ENCODE results near the gene EPSTI1. TPM values are rescaled to one million over a fixed set of nuclear protein-coding genes. Genes with fewer than 3 reads are reported as not detected.
A peak's percentile ranks its signal among the peaks of the same experiment; 100 is the strongest.
"Not testable (repeated sequence)": the region's sequence is repeated elsewhere in the genome, so short reads cannot be mapped to it uniquely, and the experiment has no call there.

EPSTI1 gene
- total RNA-seq = 0.79 and 1.3 TPM in 2 replicates

DNA sequence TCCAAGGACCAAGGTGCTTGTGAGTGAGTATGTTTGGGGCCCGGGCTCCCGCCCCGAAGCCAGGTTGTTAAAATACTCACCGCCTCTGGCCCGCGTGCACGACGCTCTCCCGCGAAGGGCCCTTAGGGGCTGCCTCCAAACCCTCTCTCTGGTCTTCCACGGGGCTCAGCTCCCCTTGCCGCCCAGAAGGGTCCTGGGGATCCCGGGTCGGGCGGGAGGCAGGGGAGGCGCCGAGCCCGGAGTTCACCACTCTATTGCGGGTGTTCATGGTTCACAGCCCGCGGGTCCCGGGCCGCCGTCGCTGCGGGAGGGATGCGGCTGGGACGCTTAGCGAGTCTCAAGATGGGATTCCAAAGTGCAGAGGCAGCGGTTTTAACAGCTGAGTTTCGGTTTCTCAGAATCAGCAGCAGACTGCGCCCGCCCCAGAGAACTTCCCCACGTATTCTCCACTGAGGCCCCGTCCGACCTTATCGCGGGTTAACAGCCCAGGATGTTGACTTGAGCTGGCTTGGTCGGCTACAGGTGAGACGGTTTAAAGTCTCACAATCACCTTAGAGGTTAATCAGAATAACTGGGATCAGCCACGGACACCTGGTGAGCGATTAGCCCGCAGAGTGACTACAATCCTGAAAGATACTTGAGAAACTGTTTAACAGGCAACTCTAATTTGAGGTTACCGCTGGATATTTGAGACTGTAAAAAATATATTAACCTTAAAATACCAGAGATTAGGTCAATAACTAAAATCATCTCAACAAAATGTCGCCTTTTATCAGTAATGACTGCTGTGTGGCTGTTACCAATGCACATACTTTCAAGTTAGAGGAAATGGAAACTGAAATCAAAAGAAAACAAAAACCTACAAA is at the start of gene EPSTI1:
Gene EPSTI1, minus strand, starts transcription at position 344 of the 866 bp plus-strand sequence. Its CDS starts 76 bp downstream, at position 268.
- DNase-seq (ENCODE audit: low read depth in 2 of 2) = peak; percentile 66 to 87

GRCh38 chr13:43041369-43041921 is 49.4 kb upstream of the EPSTI1 start:
- DNase-seq (ENCODE audit: low read depth in 2 of 2) = no peak

GRCh38 chr13:43040581-43041368 is 48.7 kb upstream of the EPSTI1 start:
- DNase-seq (ENCODE audit: low read depth in 2 of 2) = not testable (repeated sequence)

GRCh38 chr13:43039966-43040365 is 47.9 kb upstream of the EPSTI1 start:
- DNase-seq (ENCODE audit: low read depth in 2 of 2) = no peak

DNA sequence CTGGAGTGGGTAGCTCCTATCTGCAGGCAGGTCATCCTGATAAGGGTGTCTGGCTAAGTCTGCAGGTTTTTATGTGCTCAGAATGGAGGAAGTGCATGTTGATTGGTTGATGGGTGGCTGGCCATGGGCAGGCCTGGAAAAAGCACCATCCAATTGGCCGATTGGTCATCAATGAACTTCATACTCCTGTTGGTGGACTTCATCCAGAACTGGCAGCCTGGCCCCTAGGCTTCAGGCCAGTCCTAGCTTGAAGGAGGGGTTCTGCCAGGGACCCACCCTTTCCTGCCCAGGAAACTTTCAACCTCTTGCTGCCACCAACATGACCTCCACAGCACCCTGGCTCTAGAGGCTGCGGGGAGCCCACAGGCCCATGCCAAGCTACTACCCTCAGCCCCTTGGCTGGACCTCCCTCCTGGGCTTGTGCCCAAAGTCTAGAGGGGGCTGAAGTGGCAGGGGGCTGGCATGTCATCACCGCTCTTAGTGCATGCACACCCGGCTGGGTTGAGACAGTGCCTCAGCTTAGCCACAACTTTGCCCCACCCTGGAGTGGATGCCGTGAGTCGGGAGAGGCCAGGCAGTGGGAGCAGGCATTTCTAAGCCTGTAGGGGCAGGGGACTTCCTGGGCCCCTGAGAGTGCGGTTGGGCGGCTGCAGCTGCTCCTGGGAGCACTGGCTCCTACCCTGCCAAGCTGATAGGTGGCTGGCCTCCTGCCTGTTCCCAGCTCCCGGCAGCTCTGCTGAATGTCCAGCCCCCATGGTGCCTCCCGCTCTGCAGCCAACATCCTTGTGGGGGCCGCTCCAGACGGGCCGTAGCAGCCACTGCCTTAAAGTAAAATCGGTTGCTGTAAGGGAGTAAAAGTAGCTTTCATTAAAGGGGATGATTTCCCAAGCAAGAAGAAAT is 44.6 kb upstream of the EPSTI1 start:
- DNase-seq (ENCODE audit: low read depth in 2 of 2) = no peak

DNA sequence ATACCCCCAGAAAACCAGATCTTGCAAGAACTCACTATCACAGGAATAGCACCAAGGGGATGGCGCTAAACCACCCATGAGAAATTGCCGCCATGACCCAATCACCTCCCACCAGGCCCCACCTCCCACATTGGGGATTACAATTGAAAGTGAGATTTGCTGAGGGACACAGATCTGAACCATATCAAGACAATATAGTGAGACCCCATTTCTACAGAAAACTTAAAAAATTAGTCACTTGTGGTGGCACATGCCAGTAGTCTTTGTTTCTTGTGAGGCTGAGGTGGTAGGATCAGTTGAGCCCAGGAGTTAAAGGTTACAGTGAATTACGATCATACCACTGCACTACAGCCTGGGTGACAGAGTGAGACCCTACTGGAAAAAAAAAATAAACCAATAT is 41.0 kb upstream of the EPSTI1 start:
- DNase-seq (ENCODE audit: low read depth in 2 of 2) = no peak

- DNase-seq (ENCODE audit: low read depth in 2 of 2) = no peak
These were observed 39.8 kb upstream of the EPSTI1 start for GRCh38 chr13:43031881-43032280.

DNA sequence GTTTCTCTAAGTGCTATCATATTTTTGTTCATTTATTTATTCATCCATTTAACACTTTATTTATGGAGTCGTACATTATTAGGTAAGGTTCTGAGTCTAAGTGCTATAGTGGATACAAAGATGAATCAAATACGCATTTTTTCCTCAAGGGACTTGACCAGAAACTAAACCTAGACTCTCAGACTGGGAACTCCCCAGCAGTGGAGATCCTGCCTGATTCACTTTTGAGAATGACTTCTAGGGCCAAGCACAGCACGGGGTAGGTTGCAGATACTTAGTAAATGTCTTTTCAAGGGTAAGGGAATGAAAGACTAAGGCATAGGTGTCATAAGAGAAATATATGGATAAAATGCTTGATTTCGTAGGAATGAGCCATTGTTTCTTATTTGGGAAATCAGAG is 38.5 kb upstream of the EPSTI1 start:
- DNase-seq (ENCODE audit: low read depth in 2 of 2) = no peak

- no peak for DNase-seq (ENCODE audit: low read depth in 2 of 2)
These were observed 34.2 kb upstream of the EPSTI1 start for GRCh38 chr13:43026262-43026661.

- peak; percentile 71 to 91 for DNase-seq (ENCODE audit: low read depth in 2 of 2)
These were observed 31.4 kb upstream of the EPSTI1 start, which contains the start of gene DNAJC15 for GRCh38 chr13:43023289-43023963. Gene DNAJC15, plus strand, starts transcription at chr13:43023586. Its CDS starts 41 bp downstream, at chr13:43023627.

GRCh38 chr13:43022934-43023288 is 30.9 kb upstream of the EPSTI1 start:
- DNase-seq (ENCODE audit: low read depth in 2 of 2) = no peak

GRCh38 chr13:43021926-43022670 is 30.1 kb upstream of the EPSTI1 start:
- DNase-seq (ENCODE audit: low read depth in 2 of 2) = no peak

- DNase-seq (ENCODE audit: low read depth in 2 of 2) = no peak
These were observed 28.8 kb upstream of the EPSTI1 start for GRCh38 chr13:43020794-43021193.

- no peak for DNase-seq (ENCODE audit: low read depth in 2 of 2)
These were observed 27.8 kb upstream of the EPSTI1 start for GRCh38 chr13:43019811-43020210.

DNA sequence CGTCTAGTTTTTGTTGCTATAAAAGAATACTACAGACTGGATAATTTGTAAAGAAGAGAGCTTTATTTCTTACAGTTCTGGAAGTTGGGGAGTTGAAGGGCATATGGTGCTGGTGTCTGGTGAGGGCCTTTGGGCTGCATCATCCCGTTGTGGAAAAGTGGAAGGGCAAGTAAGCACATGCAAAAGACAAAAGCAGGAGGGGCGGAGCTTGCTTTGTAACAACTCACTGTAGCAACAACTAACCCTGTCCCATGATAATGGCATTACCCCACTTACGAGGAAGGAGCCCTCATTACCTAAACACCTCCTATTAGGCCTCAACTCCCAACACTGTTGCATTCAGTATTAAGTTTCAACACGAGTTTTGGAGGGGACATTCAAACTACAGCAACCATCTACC is 24.2 kb upstream of the EPSTI1 start:
- DNase-seq (ENCODE audit: low read depth in 2 of 2) = no peak

GRCh38 chr13:43014162-43014561 is 22.1 kb upstream of the EPSTI1 start:
- no peak for DNase-seq (ENCODE audit: low read depth in 2 of 2)

- no peak for DNase-seq (ENCODE audit: low read depth in 2 of 2)
These were observed 17.5 kb upstream of the EPSTI1 start for GRCh38 chr13:43009506-43009905.

- DNase-seq (ENCODE audit: low read depth in 2 of 2) = no peak
These were observed 16.6 kb upstream of the EPSTI1 start for GRCh38 chr13:43008596-43008995.

- peak in 1 of 2 donors; percentile 21 for DNase-seq (ENCODE audit: low read depth in 2 of 2)
These were observed 15.0 kb upstream of the EPSTI1 start for GRCh38 chr13:43006893-43007631.

All from lung microvascular endothelial cell (primary cell).